MM.1S (cell line): Measurements from ENCODE around the gene GPR142.
A peak's percentile ranks its signal among the peaks of the same experiment; 100 is the strongest.

Experiments used
- DNase-seq: peaks from one replicate; pipeline ENCODE4 v3.0.0-alpha.2; 2015
- H2AFZ ChIP-seq: fragments of 300-600 bp; sonication (generic); 2 replicates; pipeline ENCODE4 v1.6.0; 2016; ENCODE audit warnings: antibody characterized with exemption, low read length
- H3F3A ChIP-seq: fragments of 300-600 bp; sonication (generic); 2 replicates; pipeline ENCODE4 v1.6.1; 2016; ENCODE audit warnings: mild to moderate bottlenecking, antibody characterized with exemption, low read length, moderate library complexity, mixed read lengths; ENCODE audit not compliant: insufficient read depth
- H3K27ac ChIP-seq: fragments of 300-600 bp; sonication (generic); 2 replicates; pipeline ENCODE4 v1.5.1; 2016; ENCODE audit warnings: mild to moderate bottlenecking, low read length
- H3K27me3 ChIP-seq: fragments of 300-600 bp; sonication (generic); replicated peaks from 2 replicates; pipeline ENCODE4 v1.6.0; 2016; ENCODE audit warnings: low read length; ENCODE audit not compliant: insufficient read depth
- H3K36me3 ChIP-seq: fragments of 300-600 bp; sonication (generic); replicated peaks from 2 replicates; pipeline ENCODE4 v1.6.1; 2016; ENCODE audit warnings: mild to moderate bottlenecking, low read length, mixed read lengths; ENCODE audit not compliant: insufficient read depth
- H3K4me1 ChIP-seq: fragments of 300-600 bp; sonication (generic); 2 replicates; pipeline ENCODE4 v1.6.1; 2016; ENCODE audit warnings: low read length, mixed read lengths
- H3K4me2 ChIP-seq: fragments of 300-600 bp; sonication (generic); 2 replicates; pipeline ENCODE4 v1.6.0; 2016; ENCODE audit warnings: low read depth, low read length
- H3K4me3 ChIP-seq: fragments of 300-600 bp; sonication (generic); 2 replicates; pipeline ENCODE4 v1.5.1; 2016; ENCODE audit warnings: low read length, mixed read lengths
- H3K79me2 ChIP-seq: fragments of 300-600 bp; sonication (generic); 2 replicates; pipeline ENCODE4 v1.6.1; 2016; ENCODE audit warnings: mixed run types, low read length, mixed read lengths
- H3K9ac ChIP-seq: fragments of 300-600 bp; sonication (generic); 2 replicates; pipeline ENCODE4 v1.6.1; 2016; ENCODE audit warnings: low read length, mixed read lengths
- H3K9me2 ChIP-seq: fragments of 300-600 bp; sonication (generic); replicated peaks from 2 replicates; pipeline ENCODE4 v1.6.1; 2016; ENCODE audit warnings: mild to moderate bottlenecking, low read length, mixed read lengths; ENCODE audit not compliant: insufficient read depth
- H3K9me3 ChIP-seq: fragments of 300-600 bp; sonication (generic); replicated peaks from 2 replicates; pipeline ENCODE4 v1.6.1; 2016; ENCODE audit warnings: mild to moderate bottlenecking, low read length, mixed read lengths; ENCODE audit not compliant: insufficient read depth
- H4K20me1 ChIP-seq: fragments of 300-600 bp; sonication (generic); 2 replicates; pipeline ENCODE4 v1.6.1; 2016; ENCODE audit warnings: mild to moderate bottlenecking, low read length, moderate library complexity, mixed read lengths; ENCODE audit not compliant: insufficient read depth
- CTCF ChIP-seq: fragments of 300-600 bp; sonication (generic); IDR thresholded peaks from 2 replicates; pipeline ENCODE4 v1.5.1; 2016; ENCODE audit warnings: antibody characterized with exemption, low read length, mixed read lengths
- EZH2 ChIP-seq: fragments of 300-600 bp; sonication (generic); optimal IDR thresholded peaks from 2 replicates; pipeline ENCODE3; 2017; ENCODE audit warnings: low read depth, mild to moderate bottlenecking, antibody characterized with exemption, low read length, mixed read lengths
- EZH2phosphoT487 ChIP-seq: fragments of 300-600 bp; sonication (generic); IDR thresholded peaks from 2 replicates; pipeline ENCODE4 v1.6.1; 2018; ENCODE audit warnings: antibody characterized with exemption, low read length

GPR142 gene

GRCh38 chr17:74351552-74352210 lies 15.6 kb upstream of the GPR142 start:
- H3K79me2 ChIP-seq: no peaks in the 10 kb centered on the region
- no peak overlapping the region for H3K27ac ChIP-seq
- no peaks in the 10 kb centered on the region for H3K9me3 ChIP-seq
- H4K20me1 ChIP-seq: no peaks in the 10 kb centered on the region
- H3K9me2 ChIP-seq: no peaks in the 10 kb centered on the region
- no peak overlapping the region for H3K4me2 ChIP-seq
- H3K9ac ChIP-seq: no peak overlapping the region
- H3K4me1 ChIP-seq: no peaks in the 10 kb centered on the region
- no peak for DNase-seq
- H2AFZ ChIP-seq: no peak overlapping the region
- H3K36me3 ChIP-seq: no peaks in the 10 kb centered on the region
- H3F3A ChIP-seq: no peaks in the 10 kb centered on the region
- TF ChIP-seq EZH2phosphoT487 (no peak), CTCF (no peak), EZH2 (no peak)
- H3K27me3 ChIP-seq: peaks cover 98% of the 10 kb centered on the region
- no peak overlapping the region for H3K4me3 ChIP-seq

- H3K9me2 ChIP-seq: no peaks in the 10 kb centered on the region
- H2AFZ ChIP-seq: no peak overlapping the region
- no peak overlapping the region for H3K4me2 ChIP-seq
- H3K9me3 ChIP-seq: no peaks in the 10 kb centered on the region
- no peak for DNase-seq
- TF ChIP-seq CTCF (no peak), EZH2 (no peak), EZH2phosphoT487 (no peak)
- H3K27ac ChIP-seq: no peak overlapping the region
- no peaks in the 10 kb centered on the region for H3F3A ChIP-seq
- no peak overlapping the region for H3K9ac ChIP-seq
- H4K20me1 ChIP-seq: no peaks in the 10 kb centered on the region
- H3K4me3 ChIP-seq: no peak overlapping the region
- peaks cover 97% of the 10 kb centered on the region for H3K27me3 ChIP-seq
- H3K36me3 ChIP-seq: no peaks in the 10 kb centered on the region
- H3K79me2 ChIP-seq: no peaks in the 10 kb centered on the region
- H3K4me1 ChIP-seq: no peaks in the 10 kb centered on the region
These were observed 13.8 kb upstream of the GPR142 start for GRCh38 chr17:74353446-74354060.

- Histone ChIP-seq H3K4me2 (no peak overlapping the region), H3K9me3 (no peaks in the 10 kb centered on the region), H3K4me1 (no peaks in the 10 kb centered on the region), H3K27ac (no peak overlapping the region), H3F3A (no peaks in the 10 kb centered on the region), H4K20me1 (no peaks in the 10 kb centered on the region), H3K9ac (no peak overlapping the region), H2AFZ (no peak overlapping the region), H3K36me3 (no peaks in the 10 kb centered on the region), H3K27me3 (peaks cover 96% of the 10 kb centered on the region), H3K4me3 (no peak overlapping the region), H3K9me2 (no peaks in the 10 kb centered on the region), H3K79me2 (no peaks in the 10 kb centered on the region)
- peak; percentile 31 for DNase-seq
- TF ChIP-seq EZH2phosphoT487: no peak
- TF ChIP-seq EZH2: no peak
- peak; percentile 81 for TF ChIP-seq CTCF
These were observed 13.2 kb upstream of the GPR142 start for GRCh38 chr17:74354123-74354522.
